ENCODE results near the gene ARF4.
A peak's percentile ranks its signal among the peaks of the same experiment; 100 is the strongest.

The ARF4 gene

DNA sequence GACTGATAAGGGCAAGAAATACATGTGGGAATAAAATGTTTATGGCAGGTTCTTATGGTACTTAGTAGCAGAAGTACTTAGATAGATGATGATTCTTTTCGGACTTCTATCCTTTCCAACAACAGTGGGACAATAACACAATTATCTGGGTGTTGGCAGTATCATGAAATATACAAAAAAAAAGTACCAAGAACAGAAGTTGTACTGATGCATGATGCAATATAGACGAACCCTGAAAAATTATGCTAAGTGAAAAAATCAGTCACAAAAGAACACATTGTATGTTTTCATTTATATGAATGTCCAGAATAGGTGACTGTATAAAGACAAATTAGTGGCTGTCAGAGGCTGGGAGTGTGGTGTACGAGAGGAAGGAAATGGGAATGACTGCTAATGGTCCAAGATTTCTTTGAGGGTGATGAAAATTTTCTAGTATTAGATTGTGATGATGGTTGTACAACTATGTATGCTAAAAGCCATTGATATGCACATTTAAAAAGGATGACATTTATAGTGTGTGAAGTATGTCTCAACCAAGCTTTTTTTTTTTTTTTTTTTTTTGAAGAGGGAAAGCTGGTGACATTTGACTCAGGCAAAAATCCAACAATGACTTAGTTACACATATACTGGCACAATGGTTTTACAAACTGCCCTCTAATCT, 21.0 kb downstream of the ARF4 start:
- FAIRE-seq = peak; percentile 9

DNA sequence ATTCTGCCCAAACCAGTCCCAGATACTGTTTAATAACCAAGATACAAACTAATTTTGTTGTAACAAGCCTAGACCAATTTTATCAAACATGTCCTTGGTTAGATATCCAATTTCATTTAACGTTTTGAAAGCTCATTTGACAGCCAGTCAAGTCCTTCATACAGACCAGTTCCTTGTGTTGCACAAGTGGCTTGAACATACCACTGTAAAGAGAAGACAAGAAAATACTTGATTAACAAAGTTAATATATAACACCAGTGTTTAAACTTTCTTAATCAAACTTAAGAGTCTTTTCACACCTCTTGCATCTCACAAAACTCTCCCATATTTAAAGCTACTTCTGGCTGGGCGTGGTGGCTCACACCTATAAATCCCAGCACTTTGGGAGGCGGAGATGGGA, 25.0 kb downstream of the ARF4 start:
- no peak for FAIRE-seq

DNA sequence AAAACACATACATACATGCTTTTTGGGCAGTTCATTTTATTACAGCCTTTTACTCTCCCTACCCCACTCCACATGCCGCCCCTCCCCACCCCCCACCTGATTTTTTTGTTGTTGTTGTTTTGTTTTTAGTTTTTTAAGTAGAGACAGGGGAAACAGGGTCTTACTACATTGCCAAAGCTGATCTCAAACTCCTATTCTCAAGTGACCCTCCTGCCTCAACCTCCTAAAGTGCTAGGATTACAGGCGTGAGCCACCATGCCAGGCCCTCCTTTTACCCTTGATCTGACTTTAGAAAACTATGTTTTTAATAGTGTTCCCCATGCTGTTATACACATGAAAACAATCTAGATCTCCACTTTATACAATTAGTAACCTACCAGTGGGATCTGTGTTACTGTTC, 26.3 kb downstream of the ARF4 start:
- no peak for FAIRE-seq

DNA sequence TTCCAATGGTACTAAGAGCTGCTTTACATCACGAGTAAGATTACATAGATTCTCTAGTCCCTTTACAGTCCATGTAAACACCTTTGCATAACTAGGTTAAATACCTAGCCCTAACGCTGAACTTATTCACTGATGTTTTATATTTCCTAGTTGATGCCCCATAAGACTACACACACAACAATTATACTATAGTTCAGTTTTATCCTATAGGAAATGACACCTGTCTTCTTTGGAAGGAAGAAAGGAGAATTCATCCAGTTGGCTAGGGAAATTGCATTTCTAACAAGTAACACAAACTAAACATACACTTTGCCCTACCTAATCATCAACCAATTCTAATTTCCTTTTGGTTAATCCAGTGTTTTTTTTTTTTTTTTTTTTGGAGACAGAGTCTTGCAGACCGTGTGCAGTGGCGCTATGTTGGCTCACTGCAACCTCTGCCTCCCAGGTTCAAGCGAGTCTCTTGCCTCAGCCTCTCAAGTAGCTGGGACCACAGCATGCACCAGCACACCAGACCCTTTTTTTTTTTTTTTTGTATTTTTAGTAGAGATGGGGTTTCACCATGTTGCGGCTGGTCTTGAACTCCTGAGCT, 27.2 kb downstream of the ARF4 start:
- peak; percentile 58 for FAIRE-seq

DNA sequence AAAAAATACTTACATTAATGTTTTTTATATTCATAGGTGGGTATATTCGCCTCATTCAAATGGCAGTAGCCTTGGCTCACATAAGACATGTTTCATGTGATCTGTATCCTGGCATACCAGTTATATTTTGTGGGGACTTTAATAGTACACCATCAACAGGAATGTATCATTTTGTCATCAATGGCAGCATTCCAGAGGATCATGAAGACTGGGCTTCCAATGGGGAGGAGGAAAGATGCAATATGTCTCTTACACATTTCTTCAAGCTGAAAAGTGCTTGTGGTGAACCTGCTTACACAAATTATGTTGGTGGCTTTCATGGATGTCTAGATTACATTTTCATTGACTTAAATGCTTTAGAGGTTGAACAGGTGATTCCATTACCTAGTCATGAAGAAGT, 37.6 kb downstream of the ARF4 start:
- no peak for FAIRE-seq

DNA sequence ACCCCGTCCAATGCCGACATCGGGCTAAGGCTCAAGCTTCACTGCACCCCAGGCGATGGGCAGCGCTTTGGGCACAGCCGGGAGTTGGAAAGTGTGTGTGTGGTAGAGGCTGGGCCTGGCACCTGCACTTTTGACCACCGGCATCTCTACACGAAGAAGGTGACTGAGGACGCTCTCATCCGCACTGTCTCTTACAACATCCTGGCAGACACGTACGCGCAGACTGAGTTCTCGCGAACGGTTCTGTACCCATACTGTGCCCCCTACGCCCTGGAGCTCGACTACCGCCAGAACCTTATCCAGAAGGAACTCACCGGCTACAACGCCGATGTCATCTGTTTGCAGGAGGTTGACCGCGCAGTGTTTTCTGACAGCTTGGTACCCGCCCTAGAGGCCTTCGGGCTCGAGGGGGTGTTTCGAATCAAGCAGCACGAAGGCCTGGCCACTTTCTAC, 40.0 kb downstream of the ARF4 start:
- no peak for FAIRE-seq

DNA sequence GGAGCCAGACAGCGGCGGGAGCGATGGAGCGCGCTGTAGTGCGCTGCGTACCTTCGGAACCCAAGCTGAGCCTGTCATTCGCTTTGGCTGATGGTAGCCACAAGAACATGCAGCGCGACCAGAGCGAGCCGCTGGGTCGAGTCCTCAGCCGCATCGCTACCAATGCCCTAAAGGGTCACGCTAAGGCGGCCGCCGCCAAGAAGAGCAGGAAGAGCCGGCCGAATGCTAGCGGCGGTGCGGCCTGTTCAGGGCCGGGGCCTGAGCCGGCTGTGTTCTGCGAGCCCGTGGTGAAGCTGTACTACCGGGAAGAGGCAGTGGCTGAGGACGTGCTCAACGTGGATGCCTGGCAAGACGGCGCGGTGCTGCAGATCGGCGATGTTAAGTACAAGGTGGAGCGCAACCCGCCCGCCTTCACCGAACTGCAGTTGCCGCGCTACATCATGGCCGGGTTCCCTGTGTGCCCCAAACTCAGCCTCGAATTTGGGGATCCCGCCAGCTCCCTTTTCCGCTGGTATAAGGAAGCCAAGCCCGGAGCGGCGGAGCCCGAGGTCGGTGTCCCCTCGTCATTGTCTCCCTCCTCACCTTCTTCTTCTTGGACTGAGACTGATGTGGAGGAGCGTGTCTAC, 40.6 kb downstream of the ARF4 start:
- no peak for FAIRE-seq

DNA sequence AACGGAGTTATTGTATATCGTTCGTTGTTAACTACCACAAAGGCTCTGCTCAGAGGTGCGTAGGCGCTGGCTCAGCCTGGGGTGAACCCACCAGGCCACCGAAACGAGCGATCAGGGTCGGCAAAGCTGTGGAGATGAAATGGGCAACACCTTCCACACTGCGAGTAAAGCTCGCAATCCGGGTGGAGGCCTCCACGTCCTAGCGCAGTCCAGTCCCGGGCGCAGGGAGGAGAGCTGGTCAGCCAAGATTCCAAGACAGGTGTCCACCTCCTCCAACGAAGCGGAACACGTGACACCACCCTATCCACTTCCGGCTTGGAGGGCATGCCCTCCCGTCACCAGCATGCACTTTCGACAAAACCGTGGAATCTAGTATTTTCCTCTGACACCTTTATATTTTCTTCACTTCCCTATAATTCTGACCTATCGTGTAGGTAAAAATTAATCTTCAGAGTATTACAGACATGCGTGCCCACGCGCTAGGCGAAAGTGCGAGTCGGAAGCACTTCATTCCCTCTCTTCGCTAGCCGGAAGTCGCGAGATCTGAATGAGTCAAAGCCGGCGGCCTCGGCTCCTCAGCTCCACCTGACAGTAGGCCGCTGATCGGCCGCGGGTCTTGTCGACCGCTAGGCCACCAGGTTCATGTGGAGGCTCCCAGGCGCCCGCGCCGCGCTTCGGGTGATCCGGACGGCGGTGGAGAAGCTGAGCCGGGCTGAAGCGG, 41.2 kb downstream of the ARF4 start, which contains the start of gene PDE12:
Gene PDE12 (plus strand): TSS at position 537 of the 721 bp plus-strand sequence. CDS start 106 bp downstream, at position 643.
- peak; percentile 85 for FAIRE-seq

DNA sequence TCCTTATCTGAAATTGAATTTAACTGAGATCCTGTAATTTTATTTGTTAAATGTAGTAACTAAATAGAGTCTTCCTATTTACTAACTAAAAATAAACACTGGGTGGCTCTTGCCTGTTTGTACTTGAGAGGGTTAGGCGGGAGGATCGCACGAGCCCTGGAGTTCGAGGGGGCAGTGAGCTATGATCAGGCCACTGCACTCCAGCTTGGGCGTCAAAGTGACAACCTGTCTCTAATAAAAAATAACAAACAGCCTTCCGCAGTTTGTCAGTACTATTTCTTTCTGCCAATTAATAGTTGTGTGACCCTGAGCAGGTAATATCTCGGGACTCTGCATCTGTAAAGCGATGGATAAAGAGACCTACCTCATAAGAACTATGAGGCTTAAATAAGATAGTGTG, 41.8 kb downstream of the ARF4 start:
- FAIRE-seq = no peak

DNA sequence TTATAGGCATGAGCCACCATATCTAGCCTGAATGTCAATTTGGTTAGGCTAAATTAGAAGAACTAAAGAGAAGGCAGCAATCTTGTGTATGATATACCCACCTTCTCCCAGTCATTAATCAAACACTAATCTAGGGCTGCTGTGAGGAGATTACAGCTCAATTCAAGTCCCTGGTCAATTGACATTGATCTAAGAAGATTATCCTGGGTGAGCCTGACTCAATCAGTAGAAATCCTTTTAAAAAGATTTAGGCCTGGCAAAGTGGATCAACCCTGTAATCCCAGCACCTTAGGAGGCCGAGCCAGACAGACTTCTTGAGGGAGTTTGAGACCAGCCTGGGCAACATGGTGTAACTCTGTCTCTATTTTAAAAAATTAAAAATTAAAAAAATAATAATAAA, 50.5 kb downstream of the ARF4 start:
- FAIRE-seq = no peak

DNA sequence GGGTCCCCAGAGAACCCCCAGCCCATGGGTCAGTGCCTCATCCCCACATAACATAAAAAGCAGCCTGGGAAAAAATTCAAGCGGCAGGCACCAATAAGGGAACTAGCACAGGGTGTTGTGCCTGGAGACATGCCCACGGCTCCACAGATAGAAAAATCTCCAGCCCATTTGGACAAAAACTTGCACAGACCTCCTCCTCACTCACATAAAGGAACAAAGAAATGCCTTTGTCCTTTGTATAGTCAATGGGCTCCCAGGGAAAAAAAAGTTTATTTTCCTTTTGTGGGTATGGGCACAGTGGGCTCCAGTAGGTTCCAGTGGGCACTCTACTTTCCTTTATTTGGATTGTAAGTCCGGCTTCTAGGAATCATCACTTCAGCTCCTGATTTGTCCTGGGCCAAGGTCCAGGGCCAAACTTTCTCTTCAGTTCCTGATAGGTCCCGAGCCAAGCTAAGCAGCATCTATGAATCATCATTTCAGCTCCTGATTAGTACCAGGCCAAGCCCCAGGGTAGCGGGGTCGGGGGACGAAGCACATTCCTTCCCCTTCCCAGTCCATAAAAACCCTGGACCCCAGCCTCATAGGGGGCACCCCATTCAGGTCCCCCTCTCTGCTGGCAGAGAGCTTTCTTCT, 51.4 kb downstream of the ARF4 start:
- FAIRE-seq = no peak

DNA sequence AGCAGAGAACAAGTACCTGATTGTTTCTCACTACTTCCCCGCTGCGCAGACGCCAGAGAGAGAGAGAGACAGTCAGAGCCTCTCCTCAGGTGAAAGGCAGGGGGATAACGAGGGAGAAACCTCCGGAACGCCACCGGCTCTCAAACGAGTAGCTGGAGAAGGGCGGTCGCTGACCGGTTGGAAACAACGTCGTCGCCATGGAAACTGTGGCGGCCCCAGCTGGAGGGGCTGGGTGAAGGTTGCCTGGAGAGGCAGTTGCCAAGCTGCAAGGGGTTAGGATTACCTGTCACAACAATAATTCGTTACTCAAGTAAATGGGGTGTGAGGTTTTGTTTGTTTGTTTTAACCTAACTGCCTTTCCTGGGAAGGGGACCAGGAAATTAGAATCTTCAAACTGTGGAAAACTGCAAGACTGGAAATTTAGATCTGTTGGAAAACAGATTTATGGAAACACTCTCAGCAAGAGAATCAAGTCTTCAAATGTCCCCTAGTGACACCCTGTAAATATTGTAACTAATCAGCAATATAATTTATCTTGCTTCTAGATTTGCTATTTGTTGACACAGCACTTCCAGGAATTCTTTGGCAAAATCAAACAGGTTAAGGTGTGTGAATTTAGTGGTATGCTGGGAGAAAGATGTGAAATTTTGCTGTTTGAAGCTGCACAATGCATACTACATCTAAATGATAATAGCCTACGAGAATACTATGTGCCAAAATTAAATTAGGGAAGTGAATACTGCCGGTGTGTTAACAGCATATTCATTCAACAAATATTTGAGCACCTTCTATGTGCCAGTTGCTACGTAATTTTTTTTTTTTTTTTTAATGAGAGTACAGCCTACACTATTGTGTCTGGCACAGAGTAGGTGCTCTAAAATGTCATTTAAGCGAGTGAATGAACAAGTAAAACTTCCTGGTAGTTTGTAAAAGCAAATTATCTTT, 52.7 kb downstream of the ARF4 start, which contains the start of gene DNAH12:
Gene DNAH12 (minus strand): TSS at position 164 of the 945 bp plus-strand sequence. CDS start 1,474 bp downstream, outside the sequence.
- peak; percentile 96 for FAIRE-seq

DNA sequence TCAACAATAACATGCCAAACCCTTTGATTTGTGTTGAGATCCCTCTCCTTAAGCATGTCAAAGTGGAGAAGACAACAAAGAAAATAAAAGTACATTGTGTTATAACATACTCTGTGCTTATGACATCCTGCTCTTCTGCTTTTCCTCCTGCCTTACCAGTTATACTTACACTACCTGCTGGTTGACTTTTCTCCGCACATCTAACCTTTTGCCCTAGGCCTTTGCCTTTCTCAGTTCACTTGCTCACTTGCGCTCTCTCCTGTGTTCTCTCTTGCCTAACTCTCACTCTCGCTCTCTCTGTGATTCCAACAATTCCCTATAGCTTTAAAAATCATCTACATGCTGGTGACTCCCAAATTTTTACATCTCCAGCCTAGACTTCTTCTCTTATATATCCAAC, 58.7 kb downstream of the ARF4 start:
- no peak for FAIRE-seq

DNA sequence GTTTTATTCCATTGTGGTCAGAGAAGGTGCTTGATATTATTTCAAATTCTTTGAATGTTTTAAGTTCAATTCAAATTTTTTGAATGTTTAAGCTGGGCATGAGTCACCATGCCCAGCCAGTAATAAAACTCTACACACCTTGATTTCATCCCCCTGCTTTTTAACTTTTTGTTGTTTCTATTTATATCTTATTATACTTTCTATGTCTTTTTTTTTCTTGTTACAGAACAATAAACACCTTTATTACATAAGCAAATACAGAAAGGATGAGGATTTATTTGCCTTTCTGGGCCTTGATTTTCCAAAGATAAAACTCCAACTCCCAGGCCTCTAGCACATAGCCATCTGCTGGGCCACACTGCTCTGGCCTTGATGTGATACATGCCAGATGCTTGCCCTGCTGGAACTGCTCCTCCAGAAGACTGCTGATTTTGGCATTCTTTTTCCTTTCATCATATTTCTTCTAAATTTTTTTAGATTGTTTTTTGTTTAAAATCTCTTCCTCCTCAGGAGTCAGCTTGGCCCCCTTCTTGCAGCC, 67.0 kb downstream of the ARF4 start:
- FAIRE-seq = no peak

Measured in islet of Langerhans (tissue), 1 donor.